GM19328 (cell line): ENCODE results near the gene ADRM1.

Source experiments
- ATAC-seq: cut with Tn5 transposase; IDR thresholded peaks from one replicate; pipeline ENCODE4 v1.9.1; 2021; ENCODE audit warnings: mild to moderate bottlenecking, moderate library complexity; ENCODE audit not compliant: unreplicated experiment

The ADRM1 gene

DNA sequence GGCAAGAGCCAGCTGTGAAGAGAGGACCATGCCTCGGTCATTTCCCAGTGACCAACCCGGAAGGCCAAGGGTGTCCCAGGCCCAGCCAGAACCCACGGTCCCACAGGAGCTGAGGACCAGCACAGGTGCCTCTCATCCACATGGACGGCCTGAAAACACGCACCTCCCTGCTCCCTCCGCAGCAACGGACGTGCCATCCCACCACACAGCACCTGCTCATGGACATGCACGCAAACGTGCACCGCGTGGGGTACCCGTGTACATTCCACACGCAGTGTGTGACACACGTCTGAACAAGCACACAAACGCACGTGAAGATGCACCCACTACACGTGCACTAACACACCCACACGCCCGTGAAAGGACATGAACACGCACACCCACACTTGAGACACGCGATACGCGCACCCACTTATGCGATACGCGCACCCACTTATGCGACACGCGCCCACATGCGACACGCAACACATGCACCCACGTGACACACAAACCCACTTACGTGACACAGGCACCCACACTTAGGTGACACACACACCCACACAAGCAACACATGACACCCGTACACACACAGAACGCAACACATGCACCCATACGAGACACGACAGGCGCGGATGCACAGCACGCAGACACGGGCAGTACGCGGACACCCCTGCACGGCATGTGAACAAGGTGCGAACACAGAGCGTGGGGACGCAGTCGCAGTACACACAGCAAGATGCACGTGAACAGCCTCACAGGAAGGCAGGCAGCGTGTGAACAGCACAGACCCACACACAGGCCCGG lies 34.2 kb downstream of the ADRM1 start:
- no peak for ATAC-seq

DNA sequence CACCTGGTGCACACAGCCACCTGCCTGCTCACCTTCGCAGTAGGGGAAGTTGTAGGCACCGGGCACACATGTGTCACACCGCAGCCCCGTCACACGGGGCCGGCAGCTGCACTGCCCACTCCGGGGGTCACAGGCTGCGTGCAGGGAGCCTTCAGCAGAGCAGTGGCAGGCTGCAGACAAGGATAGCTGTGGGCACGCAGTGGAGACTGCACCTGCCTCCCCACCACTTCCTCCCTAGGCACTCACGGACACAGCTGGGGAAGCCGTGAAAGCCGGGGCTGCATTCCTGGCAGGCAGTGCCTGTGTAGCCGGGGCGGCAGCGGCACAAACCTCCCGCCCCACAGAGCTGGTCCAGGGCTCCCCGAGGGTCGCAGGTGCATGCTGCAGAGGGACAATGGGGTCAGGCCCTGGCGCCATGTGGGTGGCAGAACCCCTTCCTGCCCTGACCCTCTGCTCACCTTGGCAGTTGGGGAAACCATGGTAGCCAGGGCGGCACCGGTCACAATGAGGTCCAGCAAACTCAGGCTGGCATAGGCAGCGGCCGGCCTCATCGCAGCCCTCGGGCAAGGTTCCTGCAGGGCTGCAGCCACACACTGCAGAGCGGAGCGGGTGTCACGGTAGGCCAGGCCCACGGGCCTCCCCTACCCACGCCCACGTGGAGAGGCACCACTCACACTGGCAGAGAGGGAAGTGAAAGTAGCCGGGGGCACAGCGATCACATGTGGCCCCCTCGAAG lies 34.9 kb downstream of the ADRM1 start:
- ATAC-seq: no peak

DNA sequence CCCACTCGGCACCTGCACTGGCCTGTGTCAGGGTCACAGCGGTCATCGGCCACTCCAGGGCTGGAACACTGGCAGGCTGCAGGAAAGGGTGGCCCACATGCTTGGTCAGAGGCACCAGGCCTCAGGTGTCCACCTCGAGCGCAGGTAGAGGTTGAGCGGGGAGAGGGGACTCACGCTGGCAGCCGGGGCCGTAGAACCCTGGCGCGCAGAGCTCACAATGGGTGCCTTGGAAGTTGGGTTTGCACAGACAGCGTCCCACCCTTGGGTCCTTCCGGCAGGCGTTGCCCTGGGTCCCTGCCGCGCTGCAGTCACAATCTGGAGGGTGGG lies 35.5 kb downstream of the ADRM1 start:
- ATAC-seq: no peak

DNA sequence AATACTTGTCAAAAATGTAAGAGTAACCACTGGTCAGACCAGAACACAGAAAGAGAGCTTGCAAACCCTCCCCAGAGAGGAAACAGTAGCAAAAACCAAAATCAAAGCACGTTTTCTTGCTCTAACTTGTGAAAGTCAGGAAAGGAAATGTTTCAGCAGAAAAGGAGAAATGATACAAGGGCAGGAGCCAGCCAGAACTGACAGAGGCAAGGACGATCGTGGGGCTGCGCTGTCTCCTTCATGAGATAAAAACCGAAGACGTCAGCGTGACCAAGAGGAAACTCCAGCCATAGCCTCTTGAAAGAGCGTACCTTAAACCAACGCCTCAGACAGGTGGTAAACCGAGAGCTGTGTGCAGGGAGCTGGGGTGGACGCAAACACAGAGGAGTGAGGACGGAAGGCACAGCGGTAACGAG lies 36.9 kb downstream of the ADRM1 start:
- peak; percentile 62 for ATAC-seq

DNA sequence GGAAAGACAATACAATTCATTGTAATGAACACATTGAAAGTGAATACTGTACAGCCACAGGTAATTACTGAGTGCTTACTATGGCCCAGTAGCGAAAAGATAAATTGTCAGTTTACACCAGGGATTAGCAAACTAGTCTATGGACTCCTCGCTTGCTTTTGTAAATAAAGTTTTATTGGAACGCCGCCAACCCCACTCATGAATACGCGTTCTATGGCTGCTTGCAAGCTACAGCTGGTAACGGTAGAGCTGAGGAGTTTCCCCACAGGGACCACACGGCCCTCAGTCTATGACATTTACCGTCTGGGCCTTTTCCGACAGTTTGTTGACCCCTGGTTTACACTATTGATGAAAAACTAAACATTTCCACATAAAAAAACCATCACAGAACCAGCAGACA lies 40.1 kb downstream of the ADRM1 start:
- ATAC-seq: no peak

DNA sequence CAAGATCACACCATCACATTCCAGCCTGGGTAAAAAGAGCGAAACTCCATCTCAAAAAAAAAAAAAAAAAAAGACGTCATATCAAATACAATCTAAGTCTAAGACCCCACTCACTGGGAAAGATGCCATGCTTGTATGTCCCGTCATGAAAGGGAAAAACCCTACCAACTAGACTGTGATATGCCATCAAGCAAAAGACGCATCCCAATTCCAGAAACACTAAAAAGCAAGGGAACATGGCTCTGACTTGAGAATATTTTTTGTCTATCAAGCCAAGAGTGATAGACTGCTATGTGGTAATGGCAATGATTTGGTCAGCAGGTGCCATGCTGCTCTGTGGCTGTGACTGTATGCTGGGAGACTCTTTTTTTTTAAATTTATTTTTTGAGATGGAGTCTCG lies 41.3 kb downstream of the ADRM1 start:
- ATAC-seq: no peak

DNA sequence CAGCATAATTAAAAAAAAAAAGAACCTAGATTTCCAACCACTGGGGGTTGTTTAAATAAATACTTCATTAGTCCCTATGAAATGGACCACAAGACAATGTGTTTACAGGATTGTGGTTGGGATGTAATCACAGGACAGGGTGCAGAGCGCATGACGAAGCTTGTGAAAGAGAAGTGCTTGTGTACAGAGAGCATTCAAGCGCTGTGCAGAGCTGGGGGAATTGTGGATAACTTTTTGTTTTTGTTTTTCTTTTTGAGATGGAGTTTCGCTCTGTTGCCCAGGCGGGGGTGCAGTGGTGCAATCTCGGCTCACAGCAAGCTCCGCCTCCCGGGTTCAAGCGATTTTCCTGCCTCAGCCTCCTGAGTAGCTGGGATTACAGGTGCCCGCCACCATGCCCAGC lies 42.0 kb downstream of the ADRM1 start:
- ATAC-seq: no peak

DNA sequence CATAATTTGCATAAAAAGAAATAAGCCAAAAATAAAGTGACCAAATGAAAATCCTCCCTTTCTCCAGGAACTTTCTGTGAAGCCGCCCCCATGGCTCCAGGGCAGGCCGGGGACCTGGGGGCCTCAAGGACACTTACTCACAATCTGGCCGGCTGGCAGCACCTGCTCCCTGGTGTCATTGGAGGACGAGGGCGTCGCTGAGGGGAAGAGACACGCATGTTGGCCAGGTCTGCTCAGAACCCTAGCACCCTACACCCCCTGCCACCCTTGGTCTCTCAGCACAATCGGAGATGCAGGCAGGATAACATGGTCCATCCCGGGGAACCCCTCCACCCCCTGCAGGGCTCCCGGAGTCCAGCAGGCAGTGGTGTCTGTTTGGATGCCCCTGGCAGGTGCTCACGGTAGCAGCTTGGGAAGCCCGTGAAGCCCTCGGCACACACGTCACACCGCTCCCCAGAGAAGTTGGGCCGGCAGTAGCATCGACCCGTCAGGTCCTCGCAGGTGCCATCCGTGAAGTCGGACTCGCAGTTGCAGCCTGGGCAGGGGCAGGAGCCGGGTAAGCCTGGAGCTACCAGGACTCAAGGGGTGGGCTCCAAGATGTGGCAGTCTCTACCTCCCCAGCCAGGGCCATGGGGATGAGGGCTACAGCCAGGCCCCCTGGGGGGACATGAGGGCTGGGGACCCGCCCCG lies 43.0 kb downstream of the ADRM1 start:
- no peak for ATAC-seq

DNA sequence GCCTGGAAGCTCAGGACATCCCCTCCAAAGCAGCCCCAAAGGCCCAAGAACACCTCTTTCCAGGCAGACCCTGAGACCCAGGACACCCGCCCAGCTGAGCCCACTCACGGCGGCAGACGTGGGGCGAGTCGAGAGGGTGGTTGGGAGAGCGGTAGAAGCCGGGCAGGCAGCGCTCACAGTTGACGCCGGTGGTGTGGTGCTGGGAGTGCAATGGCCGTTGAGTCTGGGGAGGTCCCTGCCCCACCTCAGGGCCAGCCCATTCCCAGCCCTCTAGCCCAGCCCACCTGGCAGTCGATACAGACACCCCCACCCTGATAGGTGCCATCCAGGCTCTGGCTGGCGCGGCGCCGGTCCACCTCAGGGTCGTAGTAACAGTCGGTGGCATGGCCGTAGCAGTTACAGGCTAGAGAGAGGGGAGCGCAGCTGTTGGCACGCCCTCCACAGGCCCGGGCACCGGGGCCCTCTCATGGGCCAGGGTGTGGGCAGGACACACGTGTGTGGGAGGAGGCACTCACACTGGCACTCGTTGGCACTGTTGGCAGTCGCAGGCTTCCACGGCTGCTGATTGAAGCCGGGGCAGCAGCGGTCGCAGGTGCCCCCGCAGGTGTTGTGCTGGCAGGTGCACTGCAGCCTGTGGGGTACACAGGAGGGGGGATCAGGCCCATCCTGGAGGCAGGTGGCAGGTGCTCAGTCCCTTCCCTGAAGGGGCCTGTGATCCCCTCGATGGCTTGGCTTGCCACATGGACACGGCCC lies 43.8 kb downstream of the ADRM1 start:
- ATAC-seq: no peak

DNA sequence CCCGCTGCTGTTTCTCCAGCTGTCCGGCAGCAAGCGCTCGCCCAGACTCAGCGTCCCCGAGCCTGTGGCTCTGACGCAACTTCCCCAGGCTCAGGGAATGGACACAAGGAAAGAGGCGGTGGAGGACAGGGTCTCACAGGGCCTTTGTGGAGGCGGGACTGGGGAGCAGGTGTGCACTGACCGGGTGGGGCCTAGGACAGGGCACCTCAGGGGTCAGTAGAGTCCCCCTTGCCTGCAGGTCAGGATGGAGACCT lies 44.3 kb downstream of the ADRM1 start:
- ATAC-seq: no peak

DNA sequence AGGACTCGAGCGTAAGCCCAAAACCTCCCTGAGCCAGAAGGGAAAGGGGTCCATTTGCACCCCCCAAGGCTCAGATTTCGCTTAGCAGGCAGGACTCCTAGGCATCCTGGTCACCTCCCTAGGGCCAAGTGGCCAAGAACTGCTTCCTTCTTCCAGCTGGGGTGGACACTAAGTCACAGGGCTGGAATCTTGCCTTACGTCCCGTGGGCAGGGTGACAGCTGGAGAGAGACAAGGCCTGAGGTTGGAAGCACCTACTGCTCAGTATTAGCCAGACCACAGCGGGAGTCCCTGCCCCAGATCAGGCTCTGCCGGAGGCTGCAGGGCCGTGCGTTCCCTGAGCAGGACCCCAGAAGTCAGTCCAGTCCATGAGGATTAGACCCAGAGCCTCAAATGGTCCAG lies 44.6 kb downstream of the ADRM1 start:
- ATAC-seq: no peak

DNA sequence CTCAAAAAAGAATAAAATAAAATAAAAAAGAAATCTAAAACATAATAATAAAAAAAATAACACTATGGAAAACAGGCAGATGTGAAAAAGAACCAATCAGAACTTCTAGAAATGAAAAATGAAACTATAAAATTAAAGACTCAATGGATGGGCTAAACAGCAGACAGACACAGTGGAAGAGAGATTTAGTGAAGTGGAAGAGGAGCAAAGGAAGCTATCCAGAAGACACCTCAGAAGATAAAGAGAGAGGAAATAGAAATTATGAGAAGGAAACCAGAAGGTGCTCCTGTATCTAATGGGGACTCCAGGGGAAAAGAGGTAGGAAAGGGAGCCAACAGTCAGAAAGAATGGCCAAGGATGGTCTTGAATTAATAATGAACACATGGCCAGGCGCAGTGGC lies 45.8 kb downstream of the ADRM1 start:
- no peak for ATAC-seq

DNA sequence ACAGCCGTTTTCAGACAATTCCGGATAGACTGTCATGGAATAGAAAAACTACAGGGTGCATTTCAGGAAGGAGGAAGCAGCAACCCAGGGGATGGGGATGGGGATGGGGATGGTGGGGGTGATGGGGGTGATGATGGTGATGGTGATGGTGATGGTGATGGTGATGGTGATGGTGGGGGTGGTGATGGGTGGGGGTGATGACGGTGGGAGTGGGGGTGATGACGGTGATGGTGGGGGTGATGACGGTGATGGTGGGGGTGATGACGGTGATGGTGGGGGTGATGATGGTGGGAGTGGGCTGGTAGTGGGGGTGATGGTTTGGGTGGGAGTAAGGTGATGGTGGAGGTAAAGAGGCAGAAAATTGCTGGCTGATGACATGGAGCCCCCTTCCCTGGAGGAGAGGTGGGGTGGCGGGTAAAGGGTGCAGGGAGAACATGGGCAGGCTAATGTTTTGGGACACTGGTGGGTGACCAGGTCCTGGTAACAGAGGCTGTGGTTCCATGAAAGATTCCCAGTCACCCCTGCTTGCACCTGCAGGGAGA lies 46.8 kb downstream of the ADRM1 start:
- no peak for ATAC-seq

DNA sequence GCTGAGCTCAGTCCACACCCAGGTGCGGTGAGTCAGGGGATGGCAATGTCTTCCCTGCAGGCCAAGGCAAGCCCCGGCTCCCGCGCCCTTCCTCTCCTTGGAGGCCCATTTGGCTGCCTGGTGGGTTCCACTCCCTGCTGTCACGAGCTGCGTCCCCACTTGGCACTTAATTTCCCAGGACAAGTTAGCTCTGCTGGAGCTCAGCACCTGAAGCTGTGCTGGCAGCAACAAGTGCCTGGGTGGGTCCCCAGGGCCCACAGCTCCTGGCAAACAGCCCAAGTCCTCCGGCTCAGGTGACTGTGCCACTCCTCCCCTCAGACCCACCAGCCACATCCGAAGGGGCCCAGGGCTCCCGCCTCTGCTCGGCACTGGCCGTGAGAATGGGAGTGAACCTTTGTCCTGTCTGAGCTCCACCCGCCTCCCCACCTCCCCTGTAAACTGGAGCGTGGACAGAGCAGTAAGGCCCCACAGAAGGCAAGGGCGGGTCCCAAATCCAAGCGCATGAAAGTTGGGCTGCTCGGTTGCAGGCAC lies 47.4 kb downstream of the ADRM1 start:
- no peak for ATAC-seq

DNA sequence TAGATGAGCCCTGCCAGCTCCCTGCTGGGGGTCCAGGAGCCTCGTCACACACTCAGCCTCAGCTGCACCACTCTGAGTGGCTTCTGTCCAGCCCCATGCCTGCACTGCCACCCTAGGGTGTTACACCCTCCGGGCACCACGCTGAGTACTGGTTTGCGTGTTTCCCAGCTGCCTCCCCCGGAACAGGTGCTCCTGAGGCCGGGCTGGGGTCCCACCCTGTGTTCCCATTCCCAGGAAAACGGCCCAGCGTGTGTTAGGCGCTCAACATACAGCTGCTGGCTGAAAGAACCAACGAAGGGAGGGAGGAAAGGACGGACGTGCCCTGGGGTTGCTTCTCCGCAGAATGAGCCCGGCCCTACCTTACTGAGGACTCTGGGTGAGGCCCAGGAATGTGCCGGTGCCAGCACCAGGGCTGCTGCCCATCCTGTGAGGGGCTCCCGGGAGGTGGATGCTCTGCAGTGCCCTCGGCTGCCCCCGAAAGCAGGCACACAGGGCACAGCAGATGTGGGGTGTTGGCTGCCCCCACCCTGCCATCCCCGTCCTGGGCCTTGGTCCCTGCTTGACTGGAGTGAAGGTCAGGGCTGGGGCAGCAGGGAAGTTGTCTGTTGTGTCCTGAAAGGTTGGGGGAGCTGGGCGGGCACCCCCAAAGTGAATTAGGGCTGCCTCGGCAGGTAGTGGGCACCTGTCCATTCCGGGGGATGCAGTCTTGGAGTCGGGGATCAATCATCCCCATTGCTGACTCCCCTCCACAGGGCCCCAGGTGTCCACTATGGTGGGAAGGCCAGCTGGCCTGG lies 48.0 kb downstream of the ADRM1 start:
- ATAC-seq: no peak

DNA sequence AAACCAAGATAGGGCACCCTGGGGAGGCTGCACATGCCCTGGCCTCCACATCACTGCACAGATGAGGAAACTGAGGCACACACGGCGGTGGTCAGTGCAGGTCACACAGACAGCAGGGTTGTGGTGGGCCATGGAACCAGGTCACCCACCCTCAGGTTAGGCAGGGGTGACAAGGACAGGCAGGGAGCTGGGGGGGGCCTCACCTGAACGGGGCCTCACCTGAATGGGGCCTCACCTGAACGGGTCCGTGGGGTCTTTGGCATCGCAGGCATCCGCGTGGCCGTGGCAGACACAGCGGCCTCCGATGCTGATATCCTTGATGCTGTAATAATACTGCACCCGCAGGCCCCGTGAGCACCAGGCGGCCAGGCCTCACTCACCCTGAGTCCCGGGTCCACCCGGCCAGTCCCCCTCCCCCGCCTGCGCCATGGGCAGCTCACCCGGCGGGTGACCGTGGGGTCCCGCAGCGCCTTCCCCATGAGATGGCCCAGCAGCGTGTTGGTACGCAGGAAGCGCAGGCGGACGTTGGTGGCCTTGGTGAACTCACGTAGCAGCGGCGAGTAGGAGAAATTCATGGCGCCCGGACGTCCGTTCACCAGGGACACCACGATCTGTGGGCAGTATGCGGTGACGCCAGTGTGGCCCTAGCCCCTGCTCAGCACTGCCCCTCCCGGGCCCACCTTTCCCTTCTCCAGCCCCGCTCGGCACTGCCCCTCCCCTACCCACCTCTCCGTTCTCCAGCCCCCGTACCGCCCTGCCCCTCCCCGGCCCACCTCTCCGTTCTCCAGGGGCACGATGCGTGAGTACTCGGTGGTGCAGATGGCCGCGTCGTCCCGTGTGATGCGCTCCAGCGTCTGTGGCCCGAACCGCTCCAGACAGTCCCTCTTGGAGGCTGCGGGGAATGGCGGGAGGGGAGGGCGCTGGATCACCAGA lies 48.9 kb downstream of the ADRM1 start:
- ATAC-seq: no peak

DNA sequence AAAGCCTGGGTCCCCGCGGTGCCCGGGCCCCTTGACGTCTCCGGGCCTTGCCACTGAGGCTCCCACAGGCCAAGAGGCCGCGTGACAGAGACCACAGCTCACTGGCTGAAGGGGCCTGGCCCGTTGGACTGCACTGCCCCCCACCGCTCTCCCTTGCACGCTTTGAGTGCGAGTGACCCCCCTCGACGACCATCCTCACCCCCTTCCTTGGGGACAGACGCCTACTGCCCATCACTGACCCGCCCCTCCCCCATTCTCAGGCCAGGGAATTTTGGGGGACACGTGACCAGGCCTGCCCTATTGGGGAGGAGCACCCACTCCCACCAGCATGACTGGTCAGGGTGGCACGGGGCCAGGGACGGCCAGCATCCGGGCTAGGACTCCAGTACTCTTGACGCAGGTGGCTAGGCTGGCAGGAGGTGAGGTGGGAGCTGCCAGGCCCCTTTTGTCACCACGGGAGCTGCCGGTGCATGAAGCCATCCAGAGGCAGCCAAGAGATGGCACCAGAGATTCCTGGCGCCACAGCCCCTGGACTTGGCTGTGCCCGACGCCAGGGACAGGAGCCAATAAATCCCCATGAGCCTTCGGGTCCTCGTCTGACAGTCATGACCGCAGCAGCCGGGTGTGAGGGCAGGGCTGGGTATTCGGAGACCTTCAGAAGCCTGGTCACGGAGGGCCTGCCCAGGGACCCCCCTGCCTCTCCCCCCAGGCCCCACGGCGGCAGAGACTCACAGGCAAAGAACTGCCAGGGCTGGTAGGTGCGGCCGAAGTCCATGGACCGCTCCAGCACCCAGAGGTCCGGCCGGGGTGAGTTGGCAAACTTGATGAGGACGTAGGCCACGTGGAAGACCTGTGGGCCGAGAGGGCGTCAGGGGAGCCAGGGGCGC lies 49.8 kb downstream of the ADRM1 start:
- no peak for ATAC-seq

DNA sequence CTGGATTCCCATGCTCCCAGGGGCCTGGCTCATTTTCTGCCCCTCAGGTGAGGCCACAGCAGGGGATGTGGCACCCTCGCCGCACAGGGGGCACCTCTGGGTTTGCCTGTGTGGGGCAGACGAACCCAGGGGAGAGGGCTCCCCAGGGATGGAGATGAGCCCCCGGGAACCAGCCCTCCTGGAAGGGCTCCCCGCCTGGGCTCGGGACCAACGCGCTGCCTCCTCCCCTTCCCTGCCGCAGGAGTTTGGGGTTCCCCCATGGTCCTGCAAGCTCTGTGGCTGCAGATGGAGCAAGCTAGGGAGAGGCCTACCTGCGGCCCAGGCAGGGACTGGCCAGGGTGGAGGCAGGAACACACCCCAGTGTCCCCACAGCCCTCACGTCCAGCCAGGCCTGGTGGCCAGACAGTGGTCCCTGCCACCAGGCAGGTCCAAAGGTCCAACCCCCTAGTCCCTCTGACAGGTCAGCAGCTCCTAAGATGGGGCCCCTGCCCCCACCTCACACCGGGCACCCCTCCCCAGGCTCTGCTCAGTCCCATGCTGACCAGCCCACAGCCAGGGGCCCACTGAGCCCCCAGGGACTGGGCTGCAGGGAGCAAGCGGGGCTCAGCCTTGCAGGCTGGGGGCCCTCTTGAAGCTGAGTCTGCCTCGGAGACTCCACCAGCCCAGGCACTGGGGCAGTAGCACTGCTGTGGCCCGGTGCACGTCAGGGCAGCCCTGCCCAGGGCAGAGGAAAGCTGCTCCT lies 50.7 kb downstream of the ADRM1 start:
- ATAC-seq: no peak
